Thyroid gland (tissue), 4 donors: ENCODE results near the gene DSCAM.

Experiments used
- CTCF ChIP-seq, 6 experiments: fragments of 200-600 bp in 3 of 6; fragments of 450-650 bp in 3 of 6; sonication (generic) in 3 of 6; IDR thresholded peaks; one replicate each; pipeline ENCODE4 v1.5.1; 2016 to 2019; ENCODE audit warnings: antibody characterized with exemption in 6 of 6, mild to moderate bottlenecking in 2 of 6, inconsistent platforms in 1 of 6, moderate library complexity in 1 of 6
- POLR2A ChIP-seq, 2 donors: fragments of 450-650 bp; IDR thresholded peaks; one replicate each; pipeline ENCODE4 v1.6.1; 2017; ENCODE audit warnings: antibody characterized with exemption in 2 of 2, mild to moderate bottlenecking in 2 of 2, moderate library complexity in 1 of 2

- no peak for TF ChIP-seq CTCF (IDR thresholded peaks at IDR 0.05)
- TF ChIP-seq POLR2A (IDR thresholded peaks at IDR 0.05), result no peak
Observed at GRCh38 chr21:40074198-40074597, 772.8 kb downstream of the DSCAM start.
